ENCODE measurements around the gene TRPC4.

TRPC4 gene

GRCh38 chr13:37657956-37658355 is 211.6 kb downstream of the TRPC4 start:
- DNase-seq (ENCODE audit: low read depth in 2 of 2) = no peak

GRCh38 chr13:37657134-37657533 is 212.4 kb downstream of the TRPC4 start:
- no peak for DNase-seq (ENCODE audit: low read depth in 2 of 2)

DNA sequence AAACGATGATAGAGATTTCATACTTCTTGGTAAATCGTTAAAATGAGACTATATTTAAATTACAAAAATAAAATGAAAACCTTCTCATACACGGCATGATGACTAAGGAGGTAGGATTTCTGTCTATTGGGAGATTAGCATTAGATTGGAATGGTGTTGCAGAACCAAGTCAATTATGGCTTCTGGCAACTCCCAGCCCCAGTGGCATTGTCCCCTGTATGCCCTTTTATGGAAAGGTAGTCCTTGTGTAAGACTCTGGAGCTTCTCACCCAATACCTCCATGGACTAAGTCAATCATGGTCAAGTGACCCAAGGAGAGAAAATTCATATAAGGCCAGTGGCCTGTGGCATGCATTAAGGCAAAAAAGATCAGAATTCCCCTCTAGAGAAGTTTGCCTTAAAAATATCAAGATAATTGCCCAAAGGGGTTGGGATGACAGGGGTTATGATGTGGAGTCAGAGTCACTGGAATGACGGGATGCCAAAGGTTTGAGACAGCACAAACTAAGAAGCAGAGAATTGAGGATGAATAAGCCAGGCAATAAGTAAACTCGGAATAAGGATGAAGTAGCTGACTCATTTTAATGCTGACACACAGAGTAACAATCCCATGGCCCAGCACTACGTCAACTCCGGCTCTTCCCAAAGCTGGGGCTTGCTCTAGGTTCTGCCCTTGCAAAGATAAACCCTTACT is 213.2 kb downstream of the TRPC4 start:
- peak; percentile 88 to 89 for DNase-seq (ENCODE audit: low read depth in 2 of 2)

GRCh38 chr13:37652596-37652995 is 217.0 kb downstream of the TRPC4 start:
- no peak for DNase-seq (ENCODE audit: low read depth in 2 of 2)

DNA sequence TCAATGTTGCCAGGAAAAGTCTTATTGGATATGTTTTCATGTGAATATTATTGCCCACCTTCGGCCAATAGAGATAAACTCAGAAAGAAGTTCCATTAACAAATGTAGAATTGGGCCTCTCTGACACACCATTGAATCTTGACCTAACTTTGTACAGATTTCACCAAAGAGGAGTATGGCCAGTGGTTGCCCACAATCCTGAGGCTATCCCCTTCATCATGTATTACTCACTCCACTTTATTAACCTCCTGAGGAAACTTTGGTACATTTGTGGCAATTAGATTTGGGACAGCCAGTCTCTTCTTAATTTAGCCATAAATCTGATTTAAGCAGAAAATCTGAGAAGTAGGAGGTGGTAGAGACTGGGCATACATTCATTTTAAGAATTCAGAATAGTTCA is 217.7 kb downstream of the TRPC4 start:
- DNase-seq (ENCODE audit: low read depth in 2 of 2) = no peak

DNA sequence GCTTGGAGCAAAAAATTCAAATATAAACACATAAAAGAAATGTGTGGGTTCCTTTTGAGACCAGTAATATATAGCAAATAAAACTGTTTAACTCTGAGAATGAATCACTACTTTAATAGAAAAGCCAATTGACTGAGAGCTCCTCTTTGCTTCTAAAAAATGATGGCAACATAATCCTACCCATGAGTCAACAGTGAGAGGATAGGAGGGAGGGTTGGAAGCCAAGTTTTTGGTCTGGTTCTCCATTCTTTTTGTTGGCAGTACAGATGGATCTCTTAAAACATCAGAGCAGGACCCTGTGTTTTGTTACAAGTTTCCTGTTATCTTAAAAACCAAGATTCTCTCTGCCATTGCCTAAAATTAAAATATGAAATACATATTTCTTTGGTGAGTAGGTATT is 221.0 kb downstream of the TRPC4 start:
- DNase-seq (ENCODE audit: low read depth in 2 of 2) = peak; percentile 43 to 44

DNA sequence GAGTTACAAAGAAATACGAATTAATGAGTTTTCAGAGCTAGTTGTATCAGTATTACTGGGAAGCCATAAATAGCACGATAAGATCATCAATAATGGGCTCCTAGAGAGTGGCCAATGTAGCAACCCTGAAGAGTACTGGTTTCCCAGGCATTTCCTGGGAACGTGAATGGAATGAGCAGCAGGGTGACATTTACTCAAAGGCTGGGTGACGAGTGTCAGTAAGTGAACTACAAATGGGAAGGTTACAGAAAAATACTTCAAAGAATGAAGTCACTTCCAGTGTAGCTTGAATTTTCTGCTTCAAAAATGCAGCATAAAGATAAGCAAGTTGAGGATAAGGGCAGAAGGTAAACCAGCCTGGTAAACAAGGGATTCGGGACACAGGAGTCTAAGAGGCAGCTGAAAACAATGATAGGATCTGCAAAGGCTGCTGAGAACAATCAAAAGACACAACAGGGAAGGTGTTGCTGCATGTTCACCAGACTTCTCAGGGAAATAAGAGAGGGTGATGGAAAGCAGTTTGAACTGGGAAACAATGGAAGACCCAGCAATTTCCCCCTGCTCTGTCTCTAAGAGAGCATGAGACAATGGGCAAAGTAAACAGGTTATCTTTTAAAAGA is 222.4 kb downstream of the TRPC4 start:
- no peak for DNase-seq (ENCODE audit: low read depth in 2 of 2)

- DNase-seq (ENCODE audit: low read depth in 2 of 2) = no peak
These were observed 223.0 kb downstream of the TRPC4 start for GRCh38 chr13:37646531-37646930.

- no peak for DNase-seq (ENCODE audit: low read depth in 2 of 2)
These were observed 224.3 kb downstream of the TRPC4 start for GRCh38 chr13:37645181-37645740.

- DNase-seq (ENCODE audit: low read depth in 2 of 2) = no peak
These were observed 228.2 kb downstream of the TRPC4 start for GRCh38 chr13:37641391-37641790.

DNA sequence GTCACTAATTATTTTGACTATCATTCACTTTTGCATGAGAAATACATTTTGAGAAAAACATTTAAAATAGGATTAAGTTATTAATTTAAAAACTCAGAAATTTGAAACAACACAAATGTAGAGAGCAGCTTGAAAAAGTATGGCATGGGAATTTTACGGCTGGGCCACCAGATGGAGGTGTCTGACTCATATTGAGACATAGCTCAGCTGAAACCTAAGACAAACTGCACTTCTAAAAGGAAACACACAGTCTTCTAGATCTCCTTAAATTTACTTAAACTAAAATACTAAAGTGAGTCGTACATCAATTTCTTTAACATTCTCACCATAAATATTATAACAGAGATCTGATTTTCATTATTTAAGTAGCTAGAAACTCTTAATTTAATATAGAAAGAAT is 229.1 kb downstream of the TRPC4 start:
- peak in 1 of 2 experiments; percentile 42 for DNase-seq (ENCODE audit: low read depth in 2 of 2)

GRCh38 chr13:37636701-37637100 is 232.9 kb downstream of the TRPC4 start:
- DNase-seq (ENCODE audit: low read depth in 2 of 2) = no peak

GRCh38 chr13:37632294-37632693 is 237.3 kb downstream of the TRPC4 start:
- no peak for DNase-seq (ENCODE audit: low read depth in 2 of 2)

DNA sequence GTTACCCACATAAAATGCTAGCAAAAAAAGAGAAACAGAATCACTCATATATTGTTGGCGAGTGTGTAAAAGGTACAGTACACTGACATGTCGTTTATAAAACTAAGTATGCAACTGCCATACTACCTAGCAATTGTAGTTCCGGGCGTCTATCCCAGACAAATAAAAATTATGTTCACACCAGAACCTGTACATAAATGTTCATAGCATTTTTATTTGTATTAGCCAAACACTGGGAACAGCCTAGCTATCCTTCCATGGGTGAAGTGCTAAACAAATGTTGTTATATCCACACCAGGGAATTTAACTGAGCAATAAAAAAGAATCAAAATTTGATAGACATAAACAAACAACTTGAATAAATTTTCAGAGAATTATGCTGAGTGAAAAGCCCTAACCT is 242.1 kb downstream of the TRPC4 start:
- DNase-seq (ENCODE audit: low read depth in 2 of 2) = no peak

GRCh38 chr13:37621811-37622361 is 247.7 kb downstream of the TRPC4 start:
- DNase-seq (ENCODE audit: low read depth in 2 of 2) = peak; percentile 91 to 92

GRCh38 chr13:37618554-37618953 is 251.0 kb downstream of the TRPC4 start:
- peak; percentile 66 to 68 for DNase-seq (ENCODE audit: low read depth in 2 of 2)

DNA sequence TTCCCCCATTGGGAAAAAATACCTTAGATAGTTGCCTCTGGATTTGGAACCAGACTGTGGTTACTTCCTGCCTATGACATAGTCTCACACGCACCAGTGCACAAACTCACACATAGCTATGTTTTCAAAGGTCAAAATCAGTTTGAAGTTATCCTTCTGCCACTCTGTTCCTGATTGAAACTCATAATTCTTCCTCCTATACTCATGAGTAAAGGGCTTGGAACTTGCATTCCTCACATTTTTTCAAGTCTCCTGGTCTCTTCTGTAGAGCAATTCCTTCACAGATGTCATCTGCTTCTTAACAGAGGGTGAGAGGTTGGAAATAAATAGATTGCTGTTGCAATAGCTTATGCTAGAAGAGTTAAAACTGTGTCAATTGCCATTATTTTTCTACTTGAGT is 252.4 kb downstream of the TRPC4 start:
- peak; percentile 88 to 90 for DNase-seq (ENCODE audit: low read depth in 2 of 2)

GRCh38 chr13:37616131-37616530 is 253.4 kb downstream of the TRPC4 start:
- DNase-seq (ENCODE audit: low read depth in 2 of 2) = no peak

DNA sequence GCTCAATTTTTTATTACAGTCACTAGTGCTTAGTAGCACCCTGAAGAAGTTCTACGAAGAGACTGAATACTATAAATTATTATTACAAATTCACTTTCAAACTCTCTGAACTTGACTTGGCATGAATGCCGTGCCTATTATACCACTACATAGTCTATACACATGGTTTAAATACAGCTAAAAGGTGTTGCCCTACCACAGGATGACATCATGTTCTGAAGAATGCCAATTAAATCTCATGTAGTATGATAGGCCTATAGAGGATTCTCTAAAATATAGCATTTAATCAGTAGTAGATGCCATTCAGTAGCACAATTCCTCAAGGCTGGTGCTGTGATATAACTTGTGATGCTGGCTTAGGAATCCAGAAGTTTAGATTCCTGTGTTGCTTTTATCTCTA is 254.3 kb downstream of the TRPC4 start:
- DNase-seq (ENCODE audit: low read depth in 2 of 2) = no peak

DNA sequence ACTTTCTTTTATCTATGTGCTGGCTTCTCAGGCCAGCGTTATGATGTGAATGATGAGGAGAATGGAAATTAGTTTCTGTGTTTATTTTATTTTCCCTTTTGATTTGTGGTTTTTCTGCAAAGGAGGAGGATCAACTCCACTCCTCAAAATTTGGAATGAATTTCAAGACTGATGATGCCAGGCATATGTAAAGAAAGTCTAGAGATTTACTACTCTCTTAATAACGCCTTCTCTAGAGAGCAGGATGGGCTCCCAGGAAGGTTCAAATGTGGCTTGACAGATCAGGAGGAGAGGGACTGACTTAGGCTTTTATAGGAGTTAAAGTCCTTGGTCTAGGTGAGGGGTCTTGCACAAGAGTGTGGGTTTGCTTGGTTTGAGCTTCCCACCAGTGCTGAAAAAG is 255.9 kb downstream of the TRPC4 start:
- DNase-seq (ENCODE audit: low read depth in 2 of 2) = no peak

- DNase-seq (ENCODE audit: low read depth in 2 of 2) = no peak
These were observed 256.3 kb downstream of the TRPC4 start for GRCh38 chr13:37613236-37613635.

- no peak for DNase-seq (ENCODE audit: low read depth in 2 of 2)
These were observed 260.7 kb downstream of the TRPC4 start for GRCh38 chr13:37608750-37609339.

All from fibroblast of skin of left quadriceps (primary cell).